ENCODE measurements around the gene FMR1.

FMR1 gene

GRCh38 chrX:147911192-147912022, at the start of gene FMR1:
Gene FMR1, plus strand, starts transcription at chrX:147911919. Its CDS starts 261 bp downstream, at chrX:147912180.
- DNase-seq = peak; percentile 94

GRCh38 chrX:147875866-147876596, 35.7 kb upstream of the FMR1 start:
- DNase-seq = no peak

GRCh38 chrX:147876849-147877646, 34.7 kb upstream of the FMR1 start:
- no peak for DNase-seq

- no peak for DNase-seq
These were observed 34.0 kb upstream of the FMR1 start for GRCh38 chrX:147877726-147878125.

- no peak for DNase-seq
These were observed 26.8 kb upstream of the FMR1 start for GRCh38 chrX:147884958-147885357.

- no peak for DNase-seq
These were observed 21.0 kb upstream of the FMR1 start for GRCh38 chrX:147890756-147891155.

GRCh38 chrX:147891896-147892295, 19.8 kb upstream of the FMR1 start:
- no peak for DNase-seq

- DNase-seq = no peak
These were observed 18.0 kb upstream of the FMR1 start for GRCh38 chrX:147893741-147894140.

GRCh38 chrX:147894366-147894963, 17.3 kb upstream of the FMR1 start:
- DNase-seq = no peak

- DNase-seq = no peak
These were observed 14.6 kb upstream of the FMR1 start for GRCh38 chrX:147897117-147897516.

GRCh38 chrX:147898951-147899350, 12.8 kb upstream of the FMR1 start:
- no peak for DNase-seq

- DNase-seq = no peak
These were observed 12.2 kb upstream of the FMR1 start for GRCh38 chrX:147899379-147900114.

- no peak for DNase-seq
These were observed 11.4 kb upstream of the FMR1 start for GRCh38 chrX:147900349-147900748.

GRCh38 chrX:147901461-147902126, 10.1 kb upstream of the FMR1 start:
- no peak for DNase-seq

GRCh38 chrX:147902270-147902669, 9.4 kb upstream of the FMR1 start:
- no peak for DNase-seq

GRCh38 chrX:147908106-147908505, 3.6 kb upstream of the FMR1 start:
- no peak for DNase-seq

GRCh38 chrX:147910607-147911006, 1.1 kb upstream of the FMR1 start:
- no peak for DNase-seq

- DNase-seq = peak; percentile 13
These were observed 528 bp downstream of the FMR1 start for GRCh38 chrX:147912093-147912801.

- no peak for DNase-seq
These were observed 1.9 kb downstream of the FMR1 start for GRCh38 chrX:147913570-147913969.

GRCh38 chrX:147914591-147914990, 2.9 kb downstream of the FMR1 start:
- no peak for DNase-seq

- DNase-seq = no peak
These were observed 4.8 kb downstream of the FMR1 start for GRCh38 chrX:147916375-147916968.

All from activated naive CD4-positive, alpha-beta T cell treated with Interleukin-2 at 50 U/mL for 16 hours (primary cell).